Thyroid gland (tissue), 4 donors: Measurements from ENCODE around the gene APMAP.

Experiments
- CTCF ChIP-seq, 6 experiments: fragments of 200-600 bp in 3 of 6; fragments of 450-650 bp in 3 of 6; sonication (generic) in 3 of 6; IDR thresholded peaks; one replicate each; pipeline ENCODE4 v1.5.1; 2016 to 2019; ENCODE audit warnings: antibody characterized with exemption in 6 of 6, mild to moderate bottlenecking in 2 of 6, inconsistent platforms in 1 of 6, moderate library complexity in 1 of 6
- POLR2A ChIP-seq, 2 donors: fragments of 450-650 bp; IDR thresholded peaks; one replicate each; pipeline ENCODE4 v1.6.1; 2017; ENCODE audit warnings: antibody characterized with exemption in 2 of 2, mild to moderate bottlenecking in 2 of 2, moderate library complexity in 1 of 2

GRCh38 chr20:25030649-25031207, 38.2 kb upstream of the APMAP start:
- no peak for TF ChIP-seq CTCF (IDR thresholded peaks at IDR 0.05)
- TF ChIP-seq POLR2A (IDR thresholded peaks at IDR 0.05), result no peak
